GM10248 (cell line): ENCODE data around the gene SPATA24.
"Not testable (repeated sequence)": the region's sequence is repeated elsewhere in the genome, so short reads cannot be mapped to it uniquely, and the experiment has no call there.

Source experiments
- CTCF ChIA-PET: fragments of 300-600 bp; sonication (Branson Sonifier 250); formaldehyde crosslinking; extraction: SDS; loops from one replicate; lab custom pipeline; 2021; ENCODE audit warnings: antibody characterized with exemption; lab: Yijun Ruan, JAX
- POLR2A ChIA-PET: fragments of 350-650 bp; sonication (Branson Sonifier 250); formaldehyde crosslinking; extraction: SDS; loops from one replicate; lab custom pipeline; 2020; ENCODE audit warnings: antibody characterized with exemption; lab: Yijun Ruan, JAX
- DNase-seq: peaks from one replicate; pipeline ENCODE4 v3.0.0; 2012; ENCODE audit errors: extremely low spot score
- TF ChIP-seq, protein P1 (sequence below): IDR thresholded peaks from 2 replicates; pipeline ENCODE4 v1.5.1; 2012; ENCODE audit warnings: mild to moderate bottlenecking, low read depth; ENCODE audit errors: extremely low read depth, missing control alignments, control extremely low read depth

The SPATA24 gene

DNA sequence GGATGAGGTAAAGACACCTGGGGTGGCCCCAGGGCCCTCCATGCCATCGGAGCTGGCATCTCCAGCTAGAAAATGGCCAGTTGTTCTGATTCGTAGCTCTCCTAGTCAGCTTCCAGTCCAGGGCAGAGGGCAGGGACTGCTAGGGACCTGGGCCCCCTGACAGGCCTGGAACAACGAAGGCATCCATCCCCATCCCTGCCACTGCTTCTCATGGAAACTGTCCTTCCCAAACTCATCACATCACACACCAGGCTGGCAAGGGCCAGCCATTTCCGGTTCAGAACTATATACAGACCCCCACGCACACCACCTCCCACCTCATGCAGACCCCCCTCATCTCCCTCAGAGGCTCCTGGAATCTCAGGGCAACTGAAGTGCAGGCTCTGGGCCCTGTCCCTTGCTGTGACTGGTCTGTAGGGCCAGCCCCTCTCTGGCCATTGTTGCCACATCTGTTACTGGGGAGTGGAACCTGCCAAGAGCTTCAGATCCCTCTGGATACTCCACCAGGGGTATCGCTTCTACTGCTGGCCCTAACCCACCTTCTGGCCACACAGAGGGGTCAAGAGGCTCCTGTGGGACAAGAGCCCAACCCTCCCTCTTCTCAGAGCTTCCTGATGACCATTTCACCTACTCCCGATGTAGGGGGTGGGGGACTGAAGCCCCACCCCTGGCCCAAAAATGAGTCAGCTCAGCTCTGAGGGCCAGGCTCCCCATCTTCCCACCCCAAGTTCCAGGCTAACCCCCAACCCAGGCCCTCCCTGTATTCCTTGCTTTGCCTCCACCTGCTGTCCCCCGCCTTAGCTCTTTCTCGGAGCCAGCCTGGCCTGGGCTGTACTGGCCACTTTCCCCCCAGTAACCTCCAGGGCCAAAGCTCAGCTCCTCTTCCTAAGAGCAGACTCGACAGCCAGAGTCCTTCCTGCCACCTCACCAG is 13.0 kb downstream of the SPATA24 start:
- no peak for DNase-seq
- CTCF ChIA-PET = interaction anchor here (0.9 to 3.7 kb wide), 15 partner anchors 9 to 602 kb away, joined by 3 to 31 read pairs (median 4); partner anchors contain the start of genes PAIP2 and SPATA24
- POLR2A ChIA-PET = interaction anchor here (0.6 to 2.0 kb wide), 6 partner anchors 11 to 247 kb away, joined by 3 to 7 read pairs (median 4); partner anchors contain the start of gene SPATA24
- TF ChIP-seq, protein P1, sequence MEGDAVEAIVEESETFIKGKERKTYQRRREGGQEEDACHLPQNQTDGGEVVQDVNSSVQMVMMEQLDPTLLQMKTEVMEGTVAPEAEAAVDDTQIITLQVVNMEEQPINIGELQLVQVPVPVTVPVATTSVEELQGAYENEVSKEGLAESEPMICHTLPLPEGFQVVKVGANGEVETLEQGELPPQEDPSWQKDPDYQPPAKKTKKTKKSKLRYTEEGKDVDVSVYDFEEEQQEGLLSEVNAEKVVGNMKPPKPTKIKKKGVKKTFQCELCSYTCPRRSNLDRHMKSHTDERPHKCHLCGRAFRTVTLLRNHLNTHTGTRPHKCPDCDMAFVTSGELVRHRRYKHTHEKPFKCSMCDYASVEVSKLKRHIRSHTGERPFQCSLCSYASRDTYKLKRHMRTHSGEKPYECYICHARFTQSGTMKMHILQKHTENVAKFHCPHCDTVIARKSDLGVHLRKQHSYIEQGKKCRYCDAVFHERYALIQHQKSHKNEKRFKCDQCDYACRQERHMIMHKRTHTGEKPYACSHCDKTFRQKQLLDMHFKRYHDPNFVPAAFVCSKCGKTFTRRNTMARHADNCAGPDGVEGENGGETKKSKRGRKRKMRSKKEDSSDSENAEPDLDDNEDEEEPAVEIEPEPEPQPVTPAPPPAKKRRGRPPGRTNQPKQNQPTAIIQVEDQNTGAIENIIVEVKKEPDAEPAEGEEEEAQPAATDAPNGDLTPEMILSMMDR = no peak

DNA sequence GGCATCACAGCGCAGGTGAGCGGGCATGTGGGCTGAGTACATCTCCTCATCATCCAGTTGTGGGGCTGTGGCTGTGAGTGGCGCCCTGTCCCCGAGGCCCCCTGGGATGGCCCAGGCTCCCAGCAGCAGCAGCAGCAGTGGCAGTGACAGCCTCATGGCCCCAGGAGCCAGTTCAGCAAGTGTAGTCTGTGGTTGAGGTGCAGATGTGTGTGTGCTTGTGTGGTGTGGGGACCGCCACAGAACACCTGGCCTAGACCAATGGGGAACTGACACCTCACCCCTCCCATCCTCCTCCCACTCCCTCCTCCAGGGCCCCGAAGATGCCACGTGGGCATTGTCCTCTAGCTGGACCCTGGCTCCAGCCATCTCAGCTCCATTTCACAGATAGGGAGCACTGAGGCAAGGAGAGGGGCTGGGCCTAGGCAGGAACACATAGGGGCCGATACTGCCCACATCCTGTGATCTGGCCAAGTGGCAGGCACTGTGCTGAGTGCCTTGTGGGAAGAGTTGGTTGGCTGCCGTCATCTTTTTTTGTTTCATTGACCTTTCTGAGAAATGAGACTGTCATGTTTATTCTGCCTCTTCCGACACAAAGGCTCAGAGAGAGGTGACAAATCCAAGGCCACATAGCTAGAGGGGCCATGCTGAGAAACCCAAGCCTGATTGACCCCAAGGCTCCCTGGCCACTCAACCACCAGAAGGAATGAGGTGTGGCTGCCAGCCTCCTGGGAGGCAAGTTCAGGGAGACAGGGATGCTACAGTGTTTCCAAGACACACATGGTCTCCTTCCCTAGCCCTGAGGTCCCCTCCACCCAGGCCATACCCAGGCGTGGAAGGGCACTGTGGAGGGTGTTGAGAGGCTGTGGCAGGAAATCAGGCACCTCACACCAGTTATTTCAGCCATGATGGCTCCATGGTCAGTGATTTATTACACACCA is 13.9 kb downstream of the SPATA24 start, which contains the start of gene MZB1:
TSS of gene MZB1 (minus strand) at position 213 of the 938 bp plus-strand sequence. CDS start at position 156, 57 bp downstream.
- TF ChIP-seq, protein P1 = no peak
- ChIA-PET POLR2A (interaction anchor here (0.6 to 2.0 kb wide), 6 partner anchors 10 to 171 kb away, joined by 3 to 7 read pairs (median 4); partner anchors contain the start of gene UBE2D2), CTCF (interaction anchor here (1.0 to 3.7 kb wide), 7 partner anchors 9 to 300 kb away, joined by 3 to 20 read pairs (median 7); partner anchors contain the start of gene PAIP2)
- DNase-seq = peak; percentile 90

DNA sequence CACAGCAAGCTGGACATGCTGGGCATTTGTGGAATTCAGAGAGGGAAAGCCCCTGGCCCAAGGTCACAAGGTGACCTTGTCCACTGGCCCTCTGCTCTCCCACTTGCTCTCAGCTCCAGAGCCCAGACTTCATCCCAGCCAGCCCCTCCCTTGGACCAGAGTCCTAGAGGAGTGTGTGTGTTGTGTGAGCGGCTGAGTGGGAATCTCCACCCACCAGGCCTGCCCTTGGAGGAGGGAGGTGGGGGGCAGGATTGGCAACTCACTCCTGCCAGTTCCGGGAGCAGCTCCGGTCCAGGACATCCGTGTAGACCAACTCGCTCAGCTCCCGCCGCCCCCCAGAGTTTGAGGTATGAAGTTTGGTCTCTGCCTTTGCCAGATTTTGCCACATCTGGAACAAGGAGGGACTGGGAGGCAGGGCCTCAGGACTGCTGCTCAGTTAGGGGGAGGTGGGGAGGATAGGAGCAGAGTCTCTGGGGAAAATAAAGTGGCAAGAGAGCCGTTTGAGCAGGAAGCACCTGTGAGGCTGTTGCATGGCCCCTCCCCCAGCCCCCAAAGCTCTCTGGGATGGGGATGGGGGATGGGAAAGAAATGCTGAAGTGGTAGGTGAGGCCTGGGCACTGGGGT is 15.6 kb downstream of the SPATA24 start:
- no peak for DNase-seq
- TF ChIP-seq, protein P1 = no peak
- CTCF ChIA-PET = interaction anchor here (0.9 to 1.9 kb wide), 7 partner anchors 9 to 564 kb away, joined by 3 to 14 read pairs (median 3); partner anchors contain the start of gene PAIP2
- POLR2A ChIA-PET = interaction anchor here (0.6 to 1.5 kb wide), 9 partner anchors 8 to 1084 kb away, joined by 3 to 5 read pairs (median 3); partner anchors contain the start of genes MATR3, PAIP2 and SPATA24

DNA sequence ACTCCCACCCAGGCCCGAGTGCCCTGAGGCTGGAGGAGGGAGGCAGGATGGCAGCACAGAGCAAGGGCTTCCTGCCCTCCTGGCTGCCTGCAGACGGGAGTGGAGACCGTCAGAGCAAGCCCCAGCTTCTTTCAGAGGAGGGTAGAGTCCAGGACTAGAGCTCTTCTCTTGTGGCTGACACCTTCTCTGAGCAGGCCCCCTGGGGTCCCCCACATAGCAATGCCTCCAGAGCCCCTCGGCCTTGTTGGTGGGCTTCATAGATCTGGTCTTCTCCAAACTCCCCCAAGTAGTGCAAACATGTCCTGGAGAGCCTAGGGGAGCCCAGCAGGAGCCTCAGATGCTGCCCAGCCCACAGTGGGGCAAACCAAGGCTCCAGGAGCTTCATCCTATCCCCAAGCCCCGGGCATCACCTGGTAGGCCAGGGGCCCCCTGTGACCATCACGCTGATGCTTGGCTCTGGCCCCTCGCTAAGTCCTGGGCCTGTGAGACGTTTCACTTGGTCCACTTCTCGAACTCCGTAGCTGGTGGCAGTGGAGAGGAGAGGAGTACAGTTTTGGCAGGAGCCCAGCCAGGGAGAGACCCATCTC is 16.2 kb downstream of the SPATA24 start:
- ChIA-PET CTCF (interaction anchor here (0.9 to 1.9 kb wide), 7 partner anchors 8 to 563 kb away, joined by 3 to 14 read pairs (median 3); partner anchors contain the start of gene PAIP2), POLR2A (interaction anchor here (0.6 to 1.5 kb wide), 8 partner anchors 9 to 1084 kb away, joined by 3 to 5 read pairs (median 3); partner anchors contain the start of genes MATR3 and SPATA24)
- TF ChIP-seq, protein P1 = no peak
- DNase-seq = no peak

DNA sequence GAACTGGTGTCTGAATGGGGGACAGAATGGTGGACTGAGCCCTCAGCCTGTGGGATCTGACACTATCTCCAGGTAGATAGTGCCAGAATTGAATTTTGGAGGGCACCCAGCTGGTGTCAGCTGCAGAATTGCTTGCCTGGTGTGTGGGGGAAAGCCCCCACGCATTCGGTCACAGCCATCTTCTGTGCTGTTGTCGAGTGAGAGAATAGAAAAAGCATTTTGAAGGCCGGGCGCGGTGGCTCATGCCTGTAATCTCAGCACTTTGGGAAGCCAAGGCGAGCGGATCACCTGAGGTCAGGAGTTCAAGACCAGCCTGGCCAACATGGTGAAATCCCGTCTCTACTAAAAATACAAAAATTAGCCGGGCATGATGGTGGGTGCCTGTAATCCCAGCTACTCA is 16.9 kb downstream of the SPATA24 start:
- CTCF ChIA-PET = interaction anchor here (0.9 to 1.9 kb wide), 9 partner anchors 9 to 131 kb away, joined by 3 to 14 read pairs (median 4); partner anchors contain the start of gene PAIP2
- POLR2A ChIA-PET = interaction anchor here (0.5 to 1.4 kb wide), 4 partner anchors 9 to 811 kb away, joined by 3 to 4 read pairs (median 4); no protein-coding TSS in a partner anchor
- DNase-seq = not testable (repeated sequence)
